AG20443 (cell line): ENCODE data around the gene AGPAT4.
A peak's percentile ranks its signal among the peaks of the same experiment; 100 is the strongest.

Experiments
- DNase-seq: peaks from one replicate; pipeline ENCODE4 v3.0.0; 2012; ENCODE audit warnings: low spot score, mixed read lengths

Gene AGPAT4

GRCh38 chr6:161254464-161255253 is 19.2 kb downstream of the AGPAT4 start:
- DNase-seq, result no peak

GRCh38 chr6:161254126-161254463 is 19.8 kb downstream of the AGPAT4 start:
- DNase-seq, result no peak

DNA sequence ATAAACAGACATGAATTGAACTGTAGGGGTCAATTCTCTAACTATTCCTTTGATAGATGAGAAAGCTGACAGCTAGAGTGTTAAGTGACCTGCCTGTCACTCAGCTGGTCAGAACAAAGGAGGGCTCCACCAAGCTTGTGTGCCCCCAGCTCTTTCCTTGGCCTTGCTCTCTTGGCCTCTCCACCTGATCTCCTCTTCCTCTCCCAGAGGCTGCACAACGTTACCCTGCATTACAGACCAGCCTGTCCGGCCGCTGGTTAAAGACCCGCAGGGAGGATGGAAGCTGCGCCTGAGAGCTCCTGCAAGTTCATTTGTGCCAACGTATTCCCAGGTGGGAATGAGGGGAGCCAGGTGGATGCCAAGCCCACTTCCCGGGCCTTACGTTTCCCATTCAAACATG is 22.5 kb downstream of the AGPAT4 start:
- DNase-seq, result no peak

DNA sequence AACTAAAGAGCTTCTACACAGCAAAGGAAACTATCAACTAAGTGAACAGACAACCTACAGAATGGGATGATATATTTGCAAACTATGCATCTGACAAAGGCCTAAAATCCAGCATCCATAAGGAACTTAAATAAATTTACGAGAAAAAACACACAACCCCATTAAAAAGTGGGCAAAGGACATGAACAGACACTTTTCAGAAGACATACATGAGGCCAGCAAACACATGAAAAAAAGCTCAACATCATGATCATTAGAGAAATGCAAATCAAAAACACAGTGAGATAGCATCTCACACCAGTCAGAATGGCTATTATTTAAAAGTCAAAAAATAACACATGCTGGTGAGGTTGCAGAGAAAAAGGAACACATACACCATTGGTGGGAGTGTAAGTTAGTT is 24.5 kb downstream of the AGPAT4 start:
- DNase-seq, result no peak

DNA sequence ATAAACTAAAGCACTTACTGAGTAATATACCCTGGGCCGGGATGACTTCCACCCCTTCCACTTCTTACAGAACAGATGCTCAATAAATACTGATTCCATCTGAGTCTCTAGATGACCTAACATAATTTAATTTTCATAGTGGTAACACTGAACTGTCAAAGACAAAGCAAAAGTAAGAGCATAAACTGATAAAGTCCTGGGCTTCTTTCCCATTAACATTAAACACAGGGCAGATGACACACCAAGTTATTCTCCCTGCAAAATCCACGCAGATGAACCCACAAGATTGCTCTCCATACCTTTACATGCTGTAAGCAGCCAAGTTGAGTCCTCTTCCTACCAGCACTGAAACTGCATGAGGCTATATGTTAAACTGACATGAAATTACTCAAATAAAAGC is 27.1 kb downstream of the AGPAT4 start:
- DNase-seq, result no peak

DNA sequence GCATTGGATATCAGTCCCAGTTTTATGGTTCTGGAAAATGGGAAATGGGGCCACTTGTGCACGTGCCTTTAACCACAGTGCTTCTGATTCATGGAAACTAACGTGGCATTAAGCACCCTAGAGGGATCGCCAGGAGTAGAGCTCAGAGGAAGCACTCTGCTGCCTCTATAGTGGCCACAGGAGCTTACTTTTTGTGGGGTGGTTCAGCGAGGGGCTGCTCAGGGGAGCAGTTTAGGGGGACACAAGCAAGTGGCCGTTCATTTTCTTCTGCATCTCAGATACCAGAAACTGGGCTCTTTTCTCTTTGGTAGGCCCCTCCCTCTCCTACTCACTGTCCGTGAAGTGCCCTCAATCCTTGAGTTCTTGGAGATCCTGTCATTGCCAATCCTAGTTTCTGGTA is 28.5 kb downstream of the AGPAT4 start:
- no peak for DNase-seq

DNA sequence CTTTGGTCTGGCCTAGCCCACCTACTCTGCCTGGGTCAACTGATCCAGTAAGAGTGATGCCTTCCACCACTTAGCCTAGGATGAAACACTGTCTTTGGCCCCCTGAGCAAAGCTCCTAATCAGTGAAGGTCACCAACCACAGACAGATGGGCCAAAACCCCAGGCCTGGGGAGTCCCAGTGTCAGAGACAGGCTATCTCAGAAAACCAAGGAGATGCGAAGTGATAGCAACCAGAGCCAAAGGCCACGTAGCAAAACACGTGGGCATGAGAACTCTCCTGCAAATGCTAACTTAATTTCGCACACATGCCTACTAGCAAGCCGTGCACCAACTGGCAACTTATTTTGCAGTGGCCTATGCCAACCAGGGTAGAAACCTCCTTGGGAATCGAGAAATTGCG is 29.1 kb downstream of the AGPAT4 start:
- DNase-seq, result no peak

DNA sequence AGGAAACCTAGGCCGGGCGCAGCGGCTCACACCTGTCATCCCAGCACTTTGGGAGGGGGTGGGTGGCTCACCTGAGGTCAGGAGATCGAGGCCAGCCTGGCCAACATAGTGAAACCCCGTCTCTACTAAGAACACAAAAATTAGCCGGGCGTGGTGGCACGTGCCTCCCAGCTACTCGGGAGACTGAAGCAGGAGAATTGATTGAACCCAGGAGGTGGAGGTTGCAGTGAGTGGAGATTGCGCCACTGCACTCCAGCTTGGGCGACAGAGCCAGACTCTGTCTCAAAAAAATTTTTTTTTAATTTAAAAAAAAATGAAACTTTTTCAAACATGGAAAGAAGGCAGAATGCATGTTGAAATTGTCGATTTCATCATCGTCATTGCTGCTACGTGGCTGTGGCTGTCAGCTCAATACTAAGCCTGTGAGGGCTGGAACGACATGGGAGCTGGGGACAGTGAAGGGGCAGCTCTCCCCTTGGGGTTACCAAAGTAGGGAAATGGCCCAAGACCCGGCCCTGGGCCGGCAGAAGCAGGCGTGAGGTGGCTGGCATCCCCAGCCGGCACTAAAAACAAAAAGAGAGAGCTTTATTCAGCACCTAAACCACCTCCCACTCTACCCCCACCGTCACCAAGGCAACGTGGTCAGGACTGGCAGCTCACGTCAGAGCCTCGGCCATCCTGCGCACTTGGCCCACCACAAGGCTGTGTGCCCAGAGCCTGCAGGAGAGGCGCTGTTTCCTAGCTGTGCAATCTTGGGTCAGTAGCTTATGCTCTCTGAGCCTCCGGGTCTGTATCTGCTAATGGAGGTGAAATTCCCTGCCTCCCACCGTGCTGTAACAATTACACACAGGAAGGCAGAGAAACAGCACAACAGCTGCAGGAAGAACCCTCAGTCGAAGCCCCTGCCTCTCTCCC is 30.8 kb downstream of the AGPAT4 start:
- peak; percentile 91 for DNase-seq

GRCh38 chr6:161242113-161242512 is 31.7 kb downstream of the AGPAT4 start:
- no peak for DNase-seq

DNA sequence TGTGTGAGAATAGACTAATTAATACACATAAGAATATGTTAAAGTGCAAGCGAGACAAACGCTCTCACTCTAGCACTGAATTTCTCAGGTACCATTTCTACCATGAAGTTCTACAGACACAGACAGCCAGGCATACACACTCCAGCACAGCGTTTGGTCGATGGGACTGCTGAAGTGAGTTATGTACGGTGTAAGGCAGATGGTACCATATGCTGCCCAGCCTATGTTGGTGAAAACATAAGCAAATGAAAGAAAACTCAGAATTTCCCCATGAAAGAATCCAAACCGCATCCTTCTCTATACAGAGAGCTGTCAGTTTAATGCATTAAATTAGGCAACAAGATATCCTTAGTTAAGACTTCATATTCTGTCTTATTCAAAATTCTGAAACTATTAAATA is 34.9 kb downstream of the AGPAT4 start:
- no peak for DNase-seq

DNA sequence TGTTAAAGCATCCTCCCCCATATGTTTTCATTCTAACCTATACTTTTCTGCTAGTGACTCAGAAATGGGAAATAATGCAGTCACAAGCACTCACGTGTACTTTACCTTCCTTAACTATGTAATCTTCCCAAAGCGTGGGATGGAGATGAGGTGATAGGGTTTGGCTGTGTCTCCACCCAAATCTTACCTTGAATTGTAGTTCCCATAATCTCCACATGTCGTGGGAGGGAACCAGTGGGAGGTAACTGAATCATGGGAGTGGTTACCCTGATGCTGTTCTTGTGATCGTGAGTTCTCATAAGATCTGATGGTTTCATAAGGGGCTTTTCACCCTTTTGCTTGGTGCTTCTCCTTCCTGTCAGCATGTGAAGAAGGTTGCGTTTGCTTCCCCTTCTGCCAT is 35.4 kb downstream of the AGPAT4 start:
- no peak for DNase-seq

DNA sequence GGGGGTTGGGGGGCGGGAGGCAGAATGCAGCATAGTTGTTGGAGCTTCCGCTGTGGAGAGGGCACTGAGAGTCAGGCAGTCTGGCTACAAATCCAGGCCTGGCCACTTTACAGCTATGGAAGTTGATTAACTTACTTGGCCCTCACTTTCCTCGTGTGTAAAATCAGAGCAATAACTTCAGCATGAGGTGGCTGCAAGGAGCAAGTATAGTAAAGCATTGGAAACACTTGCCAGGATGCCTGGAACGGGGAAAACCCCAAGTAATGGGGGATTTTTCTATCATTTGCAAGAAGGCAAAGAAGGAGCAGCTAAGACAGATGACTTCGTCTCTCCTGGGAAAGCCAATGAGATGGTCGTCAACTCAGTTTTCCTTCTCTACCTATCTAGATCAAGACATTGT is 35.8 kb downstream of the AGPAT4 start:
- DNase-seq, result no peak

DNA sequence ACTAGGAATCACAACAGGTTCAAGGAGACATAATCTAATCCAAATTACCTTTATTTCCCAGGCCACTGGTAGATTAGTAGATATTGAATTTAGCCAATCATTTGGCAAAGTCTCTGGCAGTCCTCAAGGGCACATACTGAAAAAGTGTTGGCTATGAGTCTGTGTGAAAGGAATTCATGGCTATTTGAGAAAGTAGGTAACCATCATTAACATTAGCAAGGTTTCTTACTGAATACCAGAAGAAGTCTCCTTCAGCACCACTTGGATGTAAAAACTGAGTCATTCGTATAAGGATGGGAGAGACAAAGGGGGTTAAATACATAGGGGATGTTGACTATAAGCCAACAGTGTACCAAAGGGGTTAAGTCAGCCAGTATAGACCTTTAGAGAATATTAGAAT is 36.7 kb downstream of the AGPAT4 start:
- no peak for DNase-seq

DNA sequence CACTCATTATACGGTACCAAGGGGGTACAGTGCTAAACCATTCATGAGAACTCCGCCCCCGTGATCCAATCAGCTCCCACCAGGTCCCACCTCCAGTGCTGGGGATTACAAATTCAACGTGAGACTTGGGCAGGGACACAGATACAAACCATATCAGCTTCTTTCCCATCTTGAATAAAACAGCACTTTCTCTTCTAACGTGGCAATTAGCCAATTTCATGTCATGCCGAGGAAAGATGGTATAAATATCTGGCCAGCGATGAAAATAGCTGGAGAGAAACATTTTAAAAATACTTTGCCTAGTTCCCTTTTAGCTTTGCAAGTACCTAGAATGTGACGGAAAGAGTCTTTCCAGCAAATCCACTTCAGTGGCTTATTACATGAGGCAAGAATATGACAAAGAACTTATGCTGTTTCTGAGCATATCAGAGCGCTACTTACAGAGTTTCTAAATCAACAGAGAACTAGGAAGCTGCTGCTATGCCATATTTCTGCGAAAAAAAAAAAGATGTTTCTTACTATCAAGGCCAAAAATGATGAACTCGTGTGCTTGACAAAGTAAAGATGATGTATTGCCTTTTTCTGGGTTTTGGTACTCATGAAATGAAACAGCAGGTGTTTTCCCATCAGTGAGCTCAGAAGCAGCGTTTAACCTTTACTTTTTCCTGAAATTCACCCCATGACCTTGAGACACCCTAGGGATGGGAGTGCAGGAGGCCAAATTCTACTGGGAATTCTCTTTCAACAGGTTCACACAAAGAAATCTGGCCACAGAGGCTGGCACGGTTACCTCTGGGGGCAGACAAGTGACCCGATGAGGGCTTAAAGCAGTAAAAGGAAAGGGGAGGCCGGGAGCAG is 37.9 kb downstream of the AGPAT4 start:
- DNase-seq, result no peak

DNA sequence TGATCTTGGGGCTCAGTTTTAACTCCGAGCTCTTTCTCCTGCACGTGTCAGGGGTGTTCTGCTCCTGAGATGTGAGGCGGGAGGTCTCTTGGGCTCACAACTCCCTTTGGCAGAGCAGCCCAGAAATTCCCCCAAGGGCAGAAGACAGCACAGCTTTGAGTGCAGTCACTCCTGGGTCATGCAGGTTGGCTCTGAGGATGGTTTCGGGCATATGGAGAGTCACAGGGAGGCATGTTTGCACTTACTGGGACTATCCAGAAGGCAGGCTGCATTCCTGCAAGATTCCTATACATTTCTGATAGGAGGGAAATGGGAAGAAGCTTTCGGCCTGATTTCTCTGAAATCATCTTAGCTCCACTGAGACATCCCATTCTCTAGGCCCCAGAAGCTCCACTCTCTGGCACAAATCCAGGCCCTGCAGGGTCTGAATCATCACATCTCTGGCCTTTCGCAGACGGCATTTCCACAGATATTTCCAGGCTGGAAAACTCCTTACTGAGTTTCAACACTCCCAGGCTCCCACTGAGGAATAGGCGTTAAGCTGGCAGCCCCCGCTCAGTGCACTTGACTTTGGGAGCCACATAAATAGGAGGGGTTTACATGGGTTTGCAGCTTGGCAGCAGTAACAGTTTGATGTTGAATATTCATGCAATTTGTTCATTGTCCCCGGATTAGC is 39.7 kb downstream of the AGPAT4 start:
- DNase-seq, result peak; percentile 83

GRCh38 chr6:161232467-161232866 is 41.4 kb downstream of the AGPAT4 start:
- no peak for DNase-seq

DNA sequence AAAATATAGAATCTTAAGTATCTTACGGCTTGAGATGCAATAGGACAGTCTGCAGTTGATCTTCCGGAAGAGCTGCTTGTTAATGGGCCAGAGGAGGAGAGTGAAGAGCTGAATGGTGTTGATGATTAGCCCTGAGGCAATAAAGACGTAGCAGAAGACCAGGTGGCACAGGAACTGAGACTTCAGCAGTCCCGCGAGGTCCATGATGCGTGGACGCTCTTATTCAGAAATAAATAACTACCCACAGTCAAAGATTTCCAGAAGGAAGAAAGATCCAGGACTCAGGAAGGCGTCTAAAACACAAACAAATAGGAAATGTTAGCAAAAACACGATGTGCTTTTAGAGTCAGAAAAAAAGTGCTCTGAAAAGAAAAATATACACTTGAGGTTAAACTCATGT is 41.9 kb downstream of the AGPAT4 start:
- no peak for DNase-seq

DNA sequence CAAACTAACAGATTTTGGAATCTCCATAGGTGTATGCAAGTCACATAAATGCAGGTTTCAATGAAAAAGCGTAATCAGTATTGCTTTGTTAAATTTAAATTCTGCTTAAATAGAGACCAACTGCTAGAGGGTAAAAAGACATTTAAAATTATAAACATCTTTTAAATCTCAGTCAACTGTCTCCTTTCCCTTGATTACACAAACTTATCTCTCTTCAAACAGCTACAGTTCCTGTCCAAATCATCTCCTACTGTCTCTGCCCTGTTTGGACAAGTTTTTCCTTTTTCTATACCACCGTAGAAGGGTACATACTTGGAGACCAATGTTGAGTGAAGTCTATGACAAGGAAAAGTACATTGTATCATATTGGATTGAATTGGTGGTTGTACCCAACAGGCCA is 43.5 kb downstream of the AGPAT4 start:
- no peak for DNase-seq

- DNase-seq, result peak; percentile 82
These were observed 44.8 kb downstream of the AGPAT4 start for GRCh38 chr6:161228921-161229591.

DNA sequence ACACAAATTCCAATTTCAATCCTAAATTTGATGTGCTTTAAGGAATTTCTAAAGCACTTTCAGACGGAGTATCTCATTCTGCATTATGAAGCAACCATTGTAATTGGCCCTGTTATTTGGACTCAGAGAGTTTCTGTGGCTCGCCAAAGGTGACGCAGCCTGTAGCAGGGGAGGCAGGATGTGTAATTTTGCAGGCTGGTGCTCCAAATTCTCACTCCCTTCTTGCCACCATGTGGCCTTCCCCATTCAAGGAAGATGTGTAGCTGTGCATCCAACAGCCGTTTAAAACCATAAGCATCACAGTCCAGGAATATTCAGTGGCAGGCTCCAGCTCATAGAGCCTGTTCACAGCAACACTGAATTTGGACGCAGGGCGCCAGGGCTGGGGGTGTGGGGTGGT is 45.8 kb downstream of the AGPAT4 start:
- DNase-seq, result peak; percentile 78
